ENCODE results near the gene SLC6A3. TPM values are rescaled to one million over a fixed set of nuclear protein-coding genes. Genes with fewer than 3 reads are reported as not detected.
"Not testable (repeated sequence)": the region's sequence is repeated elsewhere in the genome, so short reads cannot be mapped to it uniquely, and the experiment has no call there.

The SLC6A3 gene
- total and polyA plus RNA-seq, 2 of the 13 experiments (the other 11 are each of a cell fraction or from before 2014, with no cell fraction given): 0.01 TPM; not detected in 1

GRCh38 chr5:1360861-1361260 lies 84.4 kb downstream of the SLC6A3 start:
- Histone ChIP-seq H2AFZ (ENCODE audit: low read length) (no peak overlapping the region), H3K9me3 (ENCODE audit: low read length) (no peaks in the 10 kb centered on the region), H3K27ac (ENCODE audit: extremely low read length, insufficient read depth, low read length) (no peak overlapping the region), H3K79me2 (ENCODE audit: insufficient read depth, low read length) (no peaks in the 10 kb centered on the region), H3K4me2 (ENCODE audit: low read depth, low read length) (no peak overlapping the region), H4K20me1 (ENCODE audit: insufficient read depth, low read length) (no peaks in the 10 kb centered on the region), H3K36me3 (replicated peaks in 1 of 2; ENCODE audit: control insufficient read depth in 1 of 2, insufficient read depth in 2 of 2, low read length in 2 of 2) (no peaks in the 10 kb centered on the region), H3K4me3 (replicated peaks in 1 of 3; ENCODE audit: insufficient read depth in 1 of 3, low read depth in 2 of 3, low read length in 3 of 3) (no peak overlapping the region), H3K4me1 (ENCODE audit: insufficient read depth, low read length) (no peaks in the 10 kb centered on the region), H3K27me3 (ENCODE audit: control insufficient read depth in 1 of 2, insufficient read depth in 2 of 2, low read length in 2 of 2) (peaks cover 18 to 82% of the 10 kb centered on the region in 2 experiments), H3K9ac (ENCODE audit: insufficient read depth, low read depth, low read length) (no peak overlapping the region)
- POLR2A ChIA-PET: no interaction called here
- FAIRE-seq: no peak
- CTCF ChIA-PET (ENCODE audit: low intra/inter-chr PET ratio, low total read pairs): no interaction called here
- ATAC-seq: no peak
- DNase-seq (ENCODE audit: low spot score): no peak
- no TSS peak for BruUV-seq (replicated peaks)
- in situ Hi-C loops (cut with HindIII; ENCODE audit: extremely low pct_ligation_motif_present, low pct_unique_long_range_greater_than_20kb): no loop called here
- intact Hi-C loops (cut with micrococcal nuclease; ENCODE audit: unreplicated experiment): no loop called here
- WGBS (ENCODE audit: low lambda C conversion rate): 28% methylated on average over 3 of the region's 4 CpGs
- TF ChIP-seq ZBTB4 (CRISPR knock-in tag; IDR thresholded peaks at IDR 0.05; ENCODE audit: borderline replicate concordance) (no peak), FOXO4 (CRISPR knock-in tag; conservative IDR thresholded peaks at IDR 0.05) (no peak), ZNF678 (CRISPR knock-in tag; IDR thresholded peaks at IDR 0.05) (no peak)

- 43% methylated on average over 7 of the region's 7 CpGs for WGBS (ENCODE audit: low lambda C conversion rate)
- H4K20me1 ChIP-seq (ENCODE audit: insufficient read depth, low read length); FAIRE-seq; in situ Hi-C loops (cut with HindIII; ENCODE audit: extremely low pct_ligation_motif_present, low pct_unique_long_range_greater_than_20kb); H3K36me3 ChIP-seq (replicated peaks in 1 of 2; ENCODE audit: control insufficient read depth in 1 of 2, insufficient read depth in 2 of 2, low read length in 2 of 2); H3K4me1 ChIP-seq (ENCODE audit: insufficient read depth, low read length); H2AFZ ChIP-seq (ENCODE audit: low read length); BruUV-seq (replicated peaks); POLR2A ChIA-PET; H3K27ac ChIP-seq (ENCODE audit: extremely low read length, insufficient read depth, low read length); H3K4me2 ChIP-seq (ENCODE audit: low read depth, low read length); ATAC-seq; H3K79me2 ChIP-seq (ENCODE audit: insufficient read depth, low read length); DNase-seq (ENCODE audit: low spot score); intact Hi-C loops (cut with micrococcal nuclease; ENCODE audit: unreplicated experiment); H3K9me3 ChIP-seq (ENCODE audit: low read length); H3K4me3 ChIP-seq (replicated peaks in 1 of 3; ENCODE audit: insufficient read depth in 1 of 3, low read depth in 2 of 3, low read length in 3 of 3); H3K9ac ChIP-seq (ENCODE audit: insufficient read depth, low read depth, low read length); CTCF ChIA-PET (ENCODE audit: low intra/inter-chr PET ratio, low total read pairs): not testable (repeated sequence)
- H3K27me3 ChIP-seq (ENCODE audit: control insufficient read depth in 1 of 2, insufficient read depth in 2 of 2, low read length in 2 of 2): peaks cover 18 to 85% of the 10 kb centered on the region in 2 experiments
These were observed 84.9 kb downstream of the SLC6A3 start for GRCh38 chr5:1360367-1360766.
